ENCODE results near the gene PSAT1.
"Not testable (repeated sequence)": the region's sequence is repeated elsewhere in the genome, so short reads cannot be mapped to it uniquely, and the experiment has no call there.

Gene PSAT1

GRCh38 chr9:78296893-78297671 is at the start of gene PSAT1:
Gene PSAT1, plus strand, starts transcription at chr9:78297125. Its CDS starts 86 bp downstream, at chr9:78297211.
- DNase-seq: peak; percentile 84

GRCh38 chr9:78248635-78249034 is 48.3 kb upstream of the PSAT1 start:
- DNase-seq: no peak

GRCh38 chr9:78249542-78249941 is 47.4 kb upstream of the PSAT1 start:
- no peak for DNase-seq

GRCh38 chr9:78252616-78253015 is 44.3 kb upstream of the PSAT1 start:
- DNase-seq: no peak

- no peak for DNase-seq
Observed at GRCh38 chr9:78253285-78253684, 43.6 kb upstream of the PSAT1 start.

- no peak for DNase-seq
Observed at GRCh38 chr9:78261403-78262001, 35.4 kb upstream of the PSAT1 start.

GRCh38 chr9:78262655-78263054 is 34.3 kb upstream of the PSAT1 start:
- no peak for DNase-seq

- no peak for DNase-seq
Observed at GRCh38 chr9:78267889-78268288, 29.0 kb upstream of the PSAT1 start.

- DNase-seq: no peak
Observed at GRCh38 chr9:78269784-78270183, 27.1 kb upstream of the PSAT1 start.

- DNase-seq: no peak
Observed at GRCh38 chr9:78272307-78272706, 24.6 kb upstream of the PSAT1 start.

GRCh38 chr9:78273761-78274160 is 23.2 kb upstream of the PSAT1 start:
- DNase-seq: no peak

GRCh38 chr9:78278177-78278777 is 18.6 kb upstream of the PSAT1 start:
- DNase-seq: peak; percentile 12

- DNase-seq: no peak
Observed at GRCh38 chr9:78278801-78279200, 18.1 kb upstream of the PSAT1 start.

GRCh38 chr9:78280982-78281668 is 15.8 kb upstream of the PSAT1 start:
- DNase-seq: no peak

GRCh38 chr9:78284181-78284580 is 12.7 kb upstream of the PSAT1 start:
- DNase-seq: not testable (repeated sequence)

GRCh38 chr9:78286125-78286524 is 10.8 kb upstream of the PSAT1 start:
- no peak for DNase-seq

GRCh38 chr9:78286946-78287388 is 10.0 kb upstream of the PSAT1 start:
- no peak for DNase-seq

GRCh38 chr9:78288214-78288892 is 8.6 kb upstream of the PSAT1 start:
- no peak for DNase-seq

- no peak for DNase-seq
Observed at GRCh38 chr9:78289474-78289873, 7.5 kb upstream of the PSAT1 start.

GRCh38 chr9:78291240-78291925 is 5.5 kb upstream of the PSAT1 start:
- DNase-seq: no peak

GRCh38 chr9:78292026-78292425 is 4.9 kb upstream of the PSAT1 start:
- no peak for DNase-seq
